NT2/D1 (cell line): ENCODE measurements around the gene CPT1A.

ENCODE experiments used
- DNase-seq: peaks from one replicate; pipeline ENCODE4 v3.0.0-alpha.2; 2011; ENCODE audit warnings: low read depth, low spot score
- H3K27me3 ChIP-seq: 2 replicates; pipeline ENCODE4 v1.6.0; 2011; ENCODE audit warnings: mild to moderate bottlenecking; ENCODE audit not compliant: insufficient read length, insufficient read depth
- H3K36me3 ChIP-seq: 2 replicates; pipeline ENCODE4 v1.6.1; 2011; ENCODE audit warnings: mild to moderate bottlenecking, low read length, mixed read lengths; ENCODE audit not compliant: insufficient read depth, insufficient read length
- H3K4me1 ChIP-seq: 2 replicates; pipeline ENCODE4 v1.5.1; 2011; ENCODE audit not compliant: insufficient read depth, insufficient read length
- H3K4me3 ChIP-seq: 2 replicates; pipeline ENCODE4 v1.5.1; 2011; ENCODE audit warnings: low read depth; ENCODE audit not compliant: insufficient read length
- H3K9ac ChIP-seq: 2 replicates; pipeline ENCODE4 v1.6.0; 2011; ENCODE audit warnings: low read depth; ENCODE audit not compliant: insufficient read length
- H3K9me3 ChIP-seq: 2 replicates; pipeline ENCODE4 v1.5.1; 2011; ENCODE audit warnings: mild to moderate bottlenecking, low read length; ENCODE audit not compliant: insufficient read depth
- SUZ12 ChIP-seq: IDR thresholded peaks from 2 replicates; pipeline ENCODE4 v1.6.1; 2011; ENCODE audit not compliant: insufficient read length, insufficient read depth; ENCODE audit errors: extremely low read depth
- YY1 ChIP-seq: IDR thresholded peaks from 2 replicates; pipeline ENCODE4 v1.6.1; 2011; ENCODE audit not compliant: insufficient read length, insufficient read depth
- ZNF274 ChIP-seq: IDR thresholded peaks from 2 replicates; pipeline ENCODE4 v1.6.1; 2011; ENCODE audit warnings: mild to moderate bottlenecking, low read depth, low read length

CPT1A gene

DNA sequence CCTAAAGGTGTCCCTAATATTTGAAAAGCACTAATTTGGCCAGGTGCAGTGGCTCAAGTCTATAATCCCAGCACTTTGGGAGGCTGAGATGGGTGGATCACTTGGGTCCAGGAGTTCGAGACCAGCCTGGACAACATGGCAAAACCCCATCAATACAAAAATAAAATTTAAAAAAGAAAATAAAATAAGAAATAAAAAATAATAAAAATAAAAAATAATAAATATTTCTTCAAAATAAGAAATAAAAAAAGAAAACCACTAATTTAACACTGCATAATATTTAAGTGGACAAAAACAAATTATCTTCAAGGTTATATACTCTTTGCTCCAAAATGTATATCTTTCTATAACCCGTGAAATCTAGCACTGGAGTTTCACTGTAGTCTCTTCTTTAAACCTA, 32.9 kb downstream of the CPT1A start:
- Histone ChIP-seq H3K4me3 (no peak overlapping the region), H3K27me3 (no peaks in the 10 kb centered on the region), H3K9ac (no peak overlapping the region), H3K36me3 (no peaks in the 10 kb centered on the region), H3K4me1 (no peaks in the 10 kb centered on the region), H3K9me3 (no peaks in the 10 kb centered on the region)
- no peak for DNase-seq
- TF ChIP-seq ZNF274 = no peak
- no peak for TF ChIP-seq SUZ12
- TF ChIP-seq YY1 = no peak

DNA sequence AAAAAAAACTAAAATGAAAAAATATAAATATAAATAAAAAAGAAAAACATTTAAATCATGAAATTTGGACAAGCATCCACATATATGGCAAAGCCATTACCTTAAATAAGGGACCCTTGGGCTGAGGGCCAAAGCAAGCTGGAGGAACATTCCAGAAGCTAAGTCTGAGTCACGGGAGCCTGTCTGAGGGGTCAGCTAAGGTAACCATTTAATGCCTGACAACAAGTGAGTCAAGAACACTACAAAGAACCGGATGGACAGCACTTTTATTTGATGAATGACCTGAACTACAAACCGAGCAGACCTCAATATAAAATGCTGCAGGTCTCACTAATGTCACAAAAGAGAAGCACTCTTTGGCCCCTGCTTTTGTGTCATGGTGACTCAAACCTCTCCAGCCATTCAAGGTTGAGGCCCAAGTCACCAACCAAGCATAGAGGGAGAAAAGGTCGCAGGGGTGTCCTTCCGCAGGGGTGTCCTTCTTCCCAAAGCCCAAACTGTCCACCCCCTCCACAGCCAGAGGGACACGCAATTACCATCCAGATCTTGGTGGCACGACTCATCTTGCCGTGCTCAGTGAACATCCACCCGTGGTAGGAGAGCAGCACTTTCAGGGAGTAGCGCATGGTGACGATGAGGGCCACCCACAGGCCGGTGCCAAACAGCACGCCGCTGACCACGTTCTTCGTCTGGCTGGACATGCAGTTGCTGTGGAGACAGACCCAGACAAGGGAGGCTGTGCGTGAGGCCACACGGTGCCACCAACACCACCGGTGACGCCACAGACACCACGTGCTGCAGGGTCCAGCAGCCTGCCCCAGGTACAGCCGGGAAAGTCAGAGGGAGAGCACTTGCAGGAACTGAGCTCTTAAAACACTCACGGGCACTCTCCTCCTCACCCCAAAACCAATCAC, 34.5 kb downstream of the CPT1A start:
- no peak overlapping the region for H3K4me3 ChIP-seq
- no peaks in the 10 kb centered on the region for H3K36me3 ChIP-seq
- H3K27me3 ChIP-seq = no peaks in the 10 kb centered on the region
- no peak for DNase-seq
- H3K9ac ChIP-seq = no peak overlapping the region
- H3K4me1 ChIP-seq = no peaks in the 10 kb centered on the region
- no peaks in the 10 kb centered on the region for H3K9me3 ChIP-seq
- TF ChIP-seq YY1 (no peak), ZNF274 (no peak), SUZ12 (no peak)

DNA sequence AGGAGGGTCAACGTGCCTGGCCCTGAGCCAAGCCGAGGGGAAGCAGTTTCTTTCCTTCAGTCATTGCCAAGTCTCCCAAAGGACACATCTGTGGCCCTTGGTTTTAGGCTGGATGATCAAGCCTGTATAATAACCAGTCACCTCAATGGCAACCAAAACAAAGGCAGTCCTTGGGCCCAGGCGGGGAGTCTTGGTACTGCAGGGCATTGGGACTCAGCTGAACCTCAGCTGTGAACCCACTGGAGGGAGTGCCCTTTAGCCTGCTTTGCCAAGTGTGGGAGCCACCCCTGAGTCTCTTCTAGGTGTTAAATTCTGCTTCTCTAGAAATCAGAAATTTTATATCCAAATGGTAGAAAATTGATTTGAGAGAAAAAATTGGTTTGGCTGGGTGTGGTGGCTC, 36.9 kb downstream of the CPT1A start:
- Histone ChIP-seq H3K4me3 (no peak overlapping the region), H3K36me3 (no peaks in the 10 kb centered on the region), H3K4me1 (no peaks in the 10 kb centered on the region), H3K9me3 (no peaks in the 10 kb centered on the region), H3K9ac (no peak overlapping the region), H3K27me3 (no peaks in the 10 kb centered on the region)
- no peak for DNase-seq
- no peak for TF ChIP-seq SUZ12
- no peak for TF ChIP-seq YY1
- TF ChIP-seq ZNF274 = no peak

DNA sequence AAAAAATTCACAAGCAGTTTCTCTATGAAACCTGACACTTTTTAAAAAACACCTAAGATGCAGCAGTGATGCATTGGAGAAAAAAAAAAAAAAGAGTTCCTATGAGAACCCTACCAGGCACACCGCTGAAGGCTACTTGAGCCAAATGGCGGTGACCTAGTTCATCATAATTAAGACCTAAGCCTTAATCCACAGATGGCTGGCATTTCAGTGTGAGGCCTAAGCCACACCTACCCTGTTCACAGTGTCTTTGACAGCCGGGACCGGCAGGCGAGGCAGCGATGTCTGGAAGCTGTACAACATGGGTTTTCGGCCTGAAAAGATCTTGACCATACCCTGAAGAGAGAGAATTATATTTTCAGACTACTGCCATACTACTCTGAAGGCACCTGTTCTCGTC, 38.0 kb downstream of the CPT1A start:
- no peak for DNase-seq
- no peaks in the 10 kb centered on the region for H3K9me3 ChIP-seq
- no peaks in the 10 kb centered on the region for H3K4me1 ChIP-seq
- no peak overlapping the region for H3K4me3 ChIP-seq
- H3K9ac ChIP-seq = no peak overlapping the region
- no peaks in the 10 kb centered on the region for H3K36me3 ChIP-seq
- no peak for TF ChIP-seq ZNF274
- no peak for TF ChIP-seq YY1
- TF ChIP-seq SUZ12 = no peak
- H3K27me3 ChIP-seq = no peaks in the 10 kb centered on the region

DNA sequence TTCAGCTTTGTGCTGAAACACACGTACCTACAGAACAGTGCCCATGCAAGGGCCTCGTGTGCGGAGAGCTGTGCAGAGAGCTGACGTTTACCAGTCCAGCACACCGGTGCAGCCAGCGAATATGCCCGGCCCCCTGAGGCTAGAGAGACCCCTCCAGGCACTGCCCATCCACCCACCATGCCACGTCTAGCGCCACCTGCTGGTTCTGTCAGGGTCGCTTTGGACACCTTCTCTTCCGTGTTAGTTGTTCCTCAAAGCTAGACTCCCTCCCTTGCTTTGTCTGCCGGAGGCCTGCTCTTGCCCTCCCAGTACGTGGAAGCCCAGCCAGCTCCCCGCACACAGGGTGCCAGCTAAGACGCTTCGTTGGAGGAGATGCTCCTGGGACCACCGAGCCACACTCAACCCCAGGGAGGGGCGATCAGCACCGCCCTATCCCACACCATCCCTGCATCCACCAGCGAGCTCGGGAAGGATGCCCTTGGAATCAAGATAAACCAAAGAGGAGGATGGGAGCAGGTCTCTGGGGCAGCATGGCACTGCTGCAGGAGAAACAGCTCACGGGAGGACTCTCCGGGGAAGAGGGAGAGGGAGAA, 43.4 kb downstream of the CPT1A start:
- H3K36me3 ChIP-seq = no peaks in the 10 kb centered on the region
- peak; percentile 42 for DNase-seq
- H3K9me3 ChIP-seq = no peaks in the 10 kb centered on the region
- H3K4me3 ChIP-seq = no peak overlapping the region
- H3K4me1 ChIP-seq = peaks cover 2% of the 10 kb centered on the region
- H3K27me3 ChIP-seq = no peaks in the 10 kb centered on the region
- H3K9ac ChIP-seq = no peak overlapping the region
- TF ChIP-seq ZNF274 = no peak
- TF ChIP-seq YY1 = no peak
- TF ChIP-seq SUZ12 = no peak

DNA sequence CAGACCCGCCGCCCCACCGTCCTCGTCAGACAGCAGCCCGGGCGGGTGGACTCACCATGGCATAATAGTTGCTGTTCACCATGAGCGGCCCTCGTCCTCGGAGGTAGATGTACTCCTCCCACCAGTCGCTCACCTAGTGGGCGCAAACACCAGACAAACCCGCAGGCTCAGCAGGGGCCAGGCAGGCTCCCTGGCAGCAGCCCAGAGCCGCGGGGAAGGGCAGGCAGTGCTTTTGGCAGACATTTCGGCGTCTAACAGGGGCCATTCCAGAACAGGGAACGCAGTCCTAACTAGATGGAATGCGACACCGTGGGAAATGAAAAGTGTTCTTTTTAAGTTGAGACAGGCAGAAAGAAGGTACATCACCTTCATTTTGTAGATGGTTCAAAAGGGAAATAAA, 44.9 kb downstream of the CPT1A start:
- no peak for TF ChIP-seq SUZ12
- no peak for TF ChIP-seq ZNF274
- TF ChIP-seq YY1 = no peak
- Histone ChIP-seq H3K27me3 (no peaks in the 10 kb centered on the region), H3K36me3 (no peaks in the 10 kb centered on the region), H3K4me3 (no peak overlapping the region), H3K4me1 (peaks cover 2% of the 10 kb centered on the region), H3K9me3 (no peaks in the 10 kb centered on the region), H3K9ac (no peak overlapping the region)
- no peak for DNase-seq

DNA sequence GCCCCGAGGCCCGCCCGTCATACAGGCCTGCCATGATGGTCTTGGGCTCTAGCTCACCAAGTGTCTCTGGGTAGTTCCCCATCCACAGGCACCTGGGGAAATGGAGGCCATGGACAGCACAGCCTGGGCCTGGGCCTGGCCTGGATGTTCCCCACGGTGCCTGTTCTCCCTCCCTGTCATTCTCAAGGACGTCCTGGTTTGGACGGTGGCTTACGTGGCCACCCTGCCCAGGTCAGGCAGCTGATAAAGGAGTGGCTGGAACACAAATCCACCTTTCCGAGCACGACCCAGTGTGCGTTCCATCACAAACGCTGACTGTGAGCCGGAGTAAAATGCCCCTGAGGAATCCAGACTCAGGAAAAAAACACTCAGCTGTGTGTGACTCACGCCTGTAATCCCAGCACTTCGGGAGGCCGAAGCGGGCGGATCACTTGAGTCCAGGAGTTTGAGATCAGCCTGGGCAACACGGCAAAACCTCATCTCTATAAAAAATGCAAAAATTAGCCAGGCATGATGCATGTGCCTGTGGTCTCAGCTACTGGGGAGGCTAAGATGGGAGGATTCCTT, 49.2 kb downstream of the CPT1A start:
- no peaks in the 10 kb centered on the region for H3K27me3 ChIP-seq
- H3K9ac ChIP-seq = no peak overlapping the region
- H3K9me3 ChIP-seq = no peaks in the 10 kb centered on the region
- no peak overlapping the region for H3K4me3 ChIP-seq
- no peak for TF ChIP-seq SUZ12
- no peak for TF ChIP-seq ZNF274
- TF ChIP-seq YY1 = no peak
- peaks cover 2% of the 10 kb centered on the region for H3K36me3 ChIP-seq
- DNase-seq = no peak
- peaks cover 2% of the 10 kb centered on the region for H3K4me1 ChIP-seq
